DOHH2 (cell line): ENCODE results near the gene CCR5AS.

Source experiments
- EZH2phosphoT487 ChIP-seq: fragments of 200-600 bp; sonication (generic); IDR thresholded peaks from 2 replicates; pipeline ENCODE4 v1.6.1; 2017; ENCODE audit warnings: borderline replicate concordance, mild to moderate bottlenecking, antibody characterized with exemption, low read length, moderate library complexity, mixed read lengths
- TF ChIP-seq, protein P1 (sequence below): fragments of 200-600 bp; sonication (generic); IDR thresholded peaks from one replicate; pipeline ENCODE4 v1.5.1; 2014; ENCODE audit warnings: antibody characterized with exemption, mild to moderate bottlenecking, low read depth, low read length; ENCODE audit not compliant: poor library complexity, severe bottlenecking

DNA sequence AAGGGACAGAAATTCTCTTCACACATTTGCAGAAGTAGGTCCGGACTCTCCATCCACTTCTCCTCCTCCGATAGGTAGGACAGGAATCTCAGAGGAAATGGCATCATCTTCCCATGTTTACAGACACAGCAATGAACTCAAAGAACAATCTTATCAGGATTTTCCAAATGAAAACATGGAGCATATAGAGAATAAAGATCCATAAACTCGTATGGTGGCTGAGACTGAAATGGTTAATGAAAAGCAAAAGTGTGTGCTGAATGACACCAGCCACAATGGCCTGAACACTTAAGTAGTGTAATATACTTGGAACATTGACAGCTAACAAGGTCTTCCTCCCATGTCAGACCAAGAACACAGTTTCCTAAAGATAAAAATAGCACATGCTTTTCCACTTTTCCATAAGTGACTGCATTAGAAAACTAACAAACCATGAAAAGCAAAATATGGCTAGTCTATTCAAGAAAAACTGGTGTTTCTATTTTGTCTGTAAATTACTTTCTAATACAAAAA, 6.0 kb upstream of the CCR5AS start:
- TF ChIP-seq, protein P1, sequence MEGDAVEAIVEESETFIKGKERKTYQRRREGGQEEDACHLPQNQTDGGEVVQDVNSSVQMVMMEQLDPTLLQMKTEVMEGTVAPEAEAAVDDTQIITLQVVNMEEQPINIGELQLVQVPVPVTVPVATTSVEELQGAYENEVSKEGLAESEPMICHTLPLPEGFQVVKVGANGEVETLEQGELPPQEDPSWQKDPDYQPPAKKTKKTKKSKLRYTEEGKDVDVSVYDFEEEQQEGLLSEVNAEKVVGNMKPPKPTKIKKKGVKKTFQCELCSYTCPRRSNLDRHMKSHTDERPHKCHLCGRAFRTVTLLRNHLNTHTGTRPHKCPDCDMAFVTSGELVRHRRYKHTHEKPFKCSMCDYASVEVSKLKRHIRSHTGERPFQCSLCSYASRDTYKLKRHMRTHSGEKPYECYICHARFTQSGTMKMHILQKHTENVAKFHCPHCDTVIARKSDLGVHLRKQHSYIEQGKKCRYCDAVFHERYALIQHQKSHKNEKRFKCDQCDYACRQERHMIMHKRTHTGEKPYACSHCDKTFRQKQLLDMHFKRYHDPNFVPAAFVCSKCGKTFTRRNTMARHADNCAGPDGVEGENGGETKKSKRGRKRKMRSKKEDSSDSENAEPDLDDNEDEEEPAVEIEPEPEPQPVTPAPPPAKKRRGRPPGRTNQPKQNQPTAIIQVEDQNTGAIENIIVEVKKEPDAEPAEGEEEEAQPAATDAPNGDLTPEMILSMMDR, result no peak
- no peak for TF ChIP-seq EZH2phosphoT487
